Activated T-helper 17 cell treated with anti-CD3 and anti-CD28 coated beads, Interleukin-2, amount 50 U/mL, for 72 hours (primary cell): ENCODE results near the gene FAM241A. TPM values are rescaled to one million over a fixed set of nuclear protein-coding genes. Genes with fewer than 3 reads are reported as not detected.
"Not testable (repeated sequence)": the region's sequence is repeated elsewhere in the genome, so short reads cannot be mapped to it uniquely, and the experiment has no call there.

Experiments
- ATAC-seq: fragments of 150-1000 bp; cut with Tn5 transposase; replicated peaks from 2 replicates; pipeline ENCODE4 v1.10.0; 2021; ENCODE audit warnings: mild to moderate bottlenecking, moderate library complexity
- H3K27ac Mint-ChIP-seq: one replicate; pipeline ENCODE4 v1.8.0; 2022; ENCODE audit warnings: mixed read lengths
- H3K27me3 Mint-ChIP-seq: one replicate; pipeline ENCODE4 v1.8.0; 2022; ENCODE audit warnings: mixed read lengths
- H3K36me3 Mint-ChIP-seq: one replicate; pipeline ENCODE4 v1.8.0; 2022; ENCODE audit warnings: low read depth, mild to moderate bottlenecking, mixed read lengths
- H3K4me1 Mint-ChIP-seq: one replicate; pipeline ENCODE4 v1.8.0; 2022; ENCODE audit warnings: mixed read lengths
- H3K4me3 Mint-ChIP-seq: one replicate; pipeline ENCODE4 v1.8.0; 2022; ENCODE audit warnings: mild to moderate bottlenecking, mixed read lengths
- H3K9me3 Mint-ChIP-seq: one replicate; pipeline ENCODE4 v1.8.0; 2022; ENCODE audit warnings: mixed read lengths
- total RNA-seq, 2 donors: library from RNA; stranded (reverse); gene quantifications; one replicate each; pipeline ENCODE4 v1.2.3, GENCODE V29; 2022

The FAM241A gene
- total RNA-seq, 2 donors from 2014 or later = 3.0 to 3.8 TPM

- peak; percentile 21 for ATAC-seq
- Mint-ChIP-seq H3K9me3 (no peaks in the 10 kb centered on the region), H3K27ac (no peak overlapping the region), H3K4me1 (peaks cover 13% of the 10 kb centered on the region), H3K27me3 (no peaks in the 10 kb centered on the region), H3K4me3 (no peak overlapping the region), H3K36me3 (no peaks in the 10 kb centered on the region)
These were observed 56.8 kb downstream of the FAM241A start for GRCh38 chr4:112201915-112202505.

DNA sequence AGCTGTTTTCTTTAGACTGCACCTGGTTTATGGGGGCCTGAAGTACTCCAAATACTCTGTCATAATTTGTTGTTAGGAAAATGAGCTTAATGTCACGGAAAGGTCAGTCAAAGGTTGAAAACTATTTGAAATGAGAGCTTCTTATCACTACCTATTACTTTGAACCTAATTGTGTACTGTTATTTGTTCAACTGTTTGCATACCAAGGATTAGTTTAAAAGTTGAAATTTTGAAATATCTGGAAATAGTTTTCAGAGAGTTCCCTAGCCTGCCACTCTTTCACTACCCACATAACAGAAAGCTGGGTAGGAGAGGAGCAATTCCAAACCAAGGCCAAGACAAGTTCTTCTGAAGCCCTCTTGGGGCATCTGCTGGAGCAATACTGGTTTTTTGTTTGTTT is 58.3 kb downstream of the FAM241A start:
- Mint-ChIP-seq H3K9me3 (no peaks in the 10 kb centered on the region), H3K27me3 (no peaks in the 10 kb centered on the region), H3K4me1 (peaks cover 13% of the 10 kb centered on the region), H3K36me3 (no peaks in the 10 kb centered on the region), H3K4me3 (no peak overlapping the region), H3K27ac (no peak overlapping the region)
- ATAC-seq = no peak

DNA sequence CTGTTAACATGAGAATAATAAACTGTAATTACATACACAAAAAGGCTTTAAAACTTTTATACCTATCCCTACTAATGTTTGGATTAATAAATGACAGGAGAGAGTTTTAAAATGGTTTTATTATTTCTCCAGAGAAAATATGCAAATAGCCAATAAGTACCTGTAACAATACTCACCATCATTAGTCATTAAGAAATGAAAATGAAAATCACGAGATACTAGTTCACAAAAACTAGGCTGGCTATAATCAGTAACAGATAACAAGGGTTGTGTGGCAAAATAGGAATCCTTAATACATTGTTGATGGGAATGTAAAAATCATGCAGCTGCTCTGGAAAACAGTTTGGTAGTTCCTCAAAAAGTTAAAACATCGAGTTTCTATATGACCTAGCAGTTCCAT is 61.2 kb downstream of the FAM241A start:
- no peaks in the 10 kb centered on the region for H3K9me3 Mint-ChIP-seq
- ATAC-seq = no peak
- H3K4me3 Mint-ChIP-seq = no peak overlapping the region
- no peaks in the 10 kb centered on the region for H3K36me3 Mint-ChIP-seq
- no peaks in the 10 kb centered on the region for H3K27me3 Mint-ChIP-seq
- H3K4me1 Mint-ChIP-seq = no peaks in the 10 kb centered on the region
- no peak overlapping the region for H3K27ac Mint-ChIP-seq

DNA sequence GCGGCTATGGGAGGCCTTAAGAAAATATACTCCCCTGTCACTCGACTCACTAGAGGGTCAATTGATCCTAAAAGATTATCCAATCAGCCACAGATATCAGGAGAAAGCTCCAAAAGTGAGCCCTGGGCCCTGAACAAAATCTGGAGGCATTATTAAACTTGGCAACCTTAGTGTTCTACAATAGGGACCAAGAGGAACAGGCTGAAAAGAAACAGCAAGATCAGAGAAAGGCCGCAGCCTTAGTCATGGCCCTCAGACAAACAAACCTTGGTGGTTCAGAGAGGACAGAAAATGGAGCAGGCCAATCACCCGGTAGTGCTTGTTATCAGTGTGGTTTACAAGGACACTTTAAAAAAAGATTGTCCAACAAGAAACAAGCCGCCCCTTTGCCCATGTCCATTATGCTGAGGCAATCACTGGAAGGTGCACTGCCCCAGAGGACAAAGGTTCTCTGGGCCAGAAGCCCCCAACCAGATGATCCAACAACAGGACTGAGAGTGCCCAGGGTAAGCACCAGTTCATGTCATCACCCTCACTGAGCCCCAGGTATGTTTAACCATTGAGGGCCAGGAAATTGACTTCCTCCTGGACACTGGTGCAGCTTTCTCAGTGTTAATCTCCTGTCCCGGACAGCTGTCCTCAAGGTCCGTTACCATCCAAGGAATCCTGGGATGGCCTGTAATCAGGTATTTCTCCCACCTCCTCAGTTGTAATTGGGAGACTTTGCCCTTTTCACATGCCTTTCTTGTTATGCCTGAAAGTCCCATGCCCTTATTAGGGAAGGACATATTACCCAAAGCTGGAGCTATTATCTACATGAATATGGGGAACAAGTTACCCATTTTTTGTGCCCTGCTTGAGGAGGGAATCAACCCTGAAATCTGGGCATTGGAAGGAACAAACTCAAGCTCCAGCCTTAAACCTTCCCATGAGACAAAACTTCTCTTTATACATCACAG is 63.2 kb downstream of the FAM241A start:
- not testable (repeated sequence) for H3K4me3 Mint-ChIP-seq, ATAC-seq, H3K27ac Mint-ChIP-seq, H3K9me3 Mint-ChIP-seq, H3K36me3 Mint-ChIP-seq, H3K27me3 Mint-ChIP-seq, H3K4me1 Mint-ChIP-seq

- no peaks in the 10 kb centered on the region for H3K9me3 Mint-ChIP-seq
- H3K4me3 Mint-ChIP-seq = no peak overlapping the region
- H3K27ac Mint-ChIP-seq = no peak overlapping the region
These were observed 65.5 kb downstream of the FAM241A start for GRCh38 chr4:112210777-112211176.

GRCh38 chr4:112213091-112213490 is 67.8 kb downstream of the FAM241A start:
- no peak for ATAC-seq

More at GRCh38 chr4:112210777-112211176, 65.5 kb downstream of the FAM241A start:
- Mint-ChIP-seq H3K4me1 (peaks cover 6% of the 10 kb centered on the region), H3K27me3 (no peaks in the 10 kb centered on the region), H3K36me3 (no peaks in the 10 kb centered on the region)
- no peak for ATAC-seq

DNA sequence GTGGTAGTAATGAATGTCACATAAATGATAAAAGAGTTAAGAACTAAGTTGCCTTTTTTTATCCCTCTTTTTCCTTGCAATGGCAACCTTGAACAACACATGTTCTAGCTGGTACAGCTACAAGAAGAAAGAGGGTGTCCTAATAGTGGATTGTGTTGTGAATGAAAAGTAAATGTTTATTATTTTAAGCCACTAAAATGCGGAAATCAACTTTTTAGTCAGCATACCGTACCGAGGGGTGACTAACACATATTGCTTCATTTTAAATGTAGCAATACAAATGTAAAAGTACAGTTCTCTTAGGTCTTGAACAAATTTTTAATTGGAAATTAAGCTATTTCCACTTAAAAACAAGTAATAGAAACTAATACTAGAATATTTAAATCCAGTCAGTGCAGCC is 68.6 kb downstream of the FAM241A start:
- no peak overlapping the region for H3K4me3 Mint-ChIP-seq
- no peak overlapping the region for H3K27ac Mint-ChIP-seq
- H3K9me3 Mint-ChIP-seq = no peaks in the 10 kb centered on the region
- peaks cover 6% of the 10 kb centered on the region for H3K4me1 Mint-ChIP-seq
- no peaks in the 10 kb centered on the region for H3K27me3 Mint-ChIP-seq
- ATAC-seq = no peak
- H3K36me3 Mint-ChIP-seq = no peaks in the 10 kb centered on the region

More at GRCh38 chr4:112213091-112213490, 67.8 kb downstream of the FAM241A start:
- H3K4me1 Mint-ChIP-seq = peaks cover 6% of the 10 kb centered on the region
- no peaks in the 10 kb centered on the region for H3K9me3 Mint-ChIP-seq
- no peak overlapping the region for H3K4me3 Mint-ChIP-seq
- H3K27ac Mint-ChIP-seq = no peak overlapping the region
- H3K27me3 Mint-ChIP-seq = no peaks in the 10 kb centered on the region
- no peaks in the 10 kb centered on the region for H3K36me3 Mint-ChIP-seq

- no peaks in the 10 kb centered on the region for H3K27me3 Mint-ChIP-seq
- no peak overlapping the region for H3K27ac Mint-ChIP-seq
- no peaks in the 10 kb centered on the region for H3K36me3 Mint-ChIP-seq
- peaks cover 6% of the 10 kb centered on the region for H3K4me1 Mint-ChIP-seq
- no peaks in the 10 kb centered on the region for H3K9me3 Mint-ChIP-seq
- no peak overlapping the region for H3K4me3 Mint-ChIP-seq
- peak; percentile 76 for ATAC-seq
These were observed 69.4 kb downstream of the FAM241A start for GRCh38 chr4:112214390-112215264.

DNA sequence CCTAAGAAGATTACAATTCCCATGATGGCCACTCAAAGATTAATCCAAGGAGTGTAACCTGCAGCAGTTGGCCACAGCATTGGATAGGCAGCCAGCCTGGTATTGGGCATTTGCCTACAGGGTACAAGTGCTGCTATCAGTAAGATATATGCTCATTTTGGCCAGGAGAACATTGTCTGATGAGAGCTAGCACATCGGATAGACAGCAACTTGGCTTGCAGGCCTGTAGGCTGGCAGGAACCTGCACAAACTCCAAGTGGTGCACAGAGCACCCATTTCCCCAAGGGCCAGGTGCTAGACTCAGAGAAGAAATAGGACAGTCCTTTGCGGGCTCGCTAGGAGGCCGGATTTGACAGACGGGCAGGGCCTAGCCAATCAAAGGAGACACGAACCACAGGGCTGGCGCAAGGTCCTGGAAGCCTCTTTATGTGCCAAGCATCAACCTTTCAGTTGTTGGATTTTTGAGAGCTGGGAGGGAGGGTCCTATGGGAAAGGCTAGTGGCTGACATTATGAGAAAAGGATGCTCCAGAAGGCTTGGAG is 74.6 kb downstream of the FAM241A start:
- Mint-ChIP-seq H3K4me3 (no peak overlapping the region), H3K36me3 (no peaks in the 10 kb centered on the region), H3K27ac (no peak overlapping the region), H3K9me3 (no peaks in the 10 kb centered on the region), H3K4me1 (no peaks in the 10 kb centered on the region), H3K27me3 (no peaks in the 10 kb centered on the region)
- ATAC-seq = no peak

- no peaks in the 10 kb centered on the region for H3K27me3 Mint-ChIP-seq
- no peaks in the 10 kb centered on the region for H3K4me1 Mint-ChIP-seq
- H3K9me3 Mint-ChIP-seq = no peaks in the 10 kb centered on the region
- no peak overlapping the region for H3K27ac Mint-ChIP-seq
- H3K4me3 Mint-ChIP-seq = no peak overlapping the region
- H3K36me3 Mint-ChIP-seq = no peaks in the 10 kb centered on the region
- ATAC-seq = no peak
These were observed 77.1 kb downstream of the FAM241A start for GRCh38 chr4:112222219-112222955.

DNA sequence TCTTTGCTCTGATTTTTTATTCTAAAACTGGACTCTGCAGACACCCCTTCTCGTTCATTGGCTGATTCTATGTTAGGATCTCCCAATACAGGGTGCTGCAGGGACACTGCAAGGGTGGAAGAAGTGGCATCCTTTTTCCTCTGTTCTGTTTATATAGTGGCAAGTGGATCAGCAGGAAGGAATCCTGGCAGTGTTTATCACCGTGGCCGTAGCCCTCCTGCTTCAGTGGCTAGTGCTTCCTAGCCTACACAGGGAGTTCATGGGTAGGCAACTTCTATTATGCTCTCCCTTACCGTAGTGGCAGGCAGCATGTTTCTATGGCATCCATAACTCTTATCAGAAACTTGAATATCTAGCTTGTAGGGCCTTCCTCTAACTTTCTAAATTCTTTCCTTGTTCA is 79.9 kb downstream of the FAM241A start:
- H3K27ac Mint-ChIP-seq = no peak overlapping the region
- no peaks in the 10 kb centered on the region for H3K27me3 Mint-ChIP-seq
- no peak overlapping the region for H3K4me3 Mint-ChIP-seq
- no peak for ATAC-seq
- no peaks in the 10 kb centered on the region for H3K36me3 Mint-ChIP-seq
- no peaks in the 10 kb centered on the region for H3K4me1 Mint-ChIP-seq
- no peaks in the 10 kb centered on the region for H3K9me3 Mint-ChIP-seq

GRCh38 chr4:112230879-112231778 is 85.9 kb downstream of the FAM241A start:
- ATAC-seq = peak; percentile 91
- Mint-ChIP-seq H3K4me3 (peak overlapping the region; percentile 99), H3K27me3 (no peaks in the 10 kb centered on the region), H3K9me3 (no peaks in the 10 kb centered on the region), H3K4me1 (peaks cover 18% of the 10 kb centered on the region), H3K27ac (peak overlapping the region; percentile 98), H3K36me3 (no peaks in the 10 kb centered on the region)
